Common myeloid progenitor, CD34-positive (primary cell): ENCODE measurements around the gene ZNF418.
"Not testable (repeated sequence)": the region's sequence is repeated elsewhere in the genome, so short reads cannot be mapped to it uniquely, and the experiment has no call there.

Experiments used
- CTCF ChIA-PET: fragments of 350-600 bp; sonication (Branson Sonifier 250); formaldehyde crosslinking; loops from one replicate; lab custom pipeline; 2021; ENCODE audit warnings: antibody characterized with exemption; lab: Charles Lee
- POLR2A ChIA-PET: fragments of 350-600 bp; sonication (Branson Sonifier 250); formaldehyde crosslinking; loops from one replicate; lab custom pipeline; 2021; ENCODE audit warnings: antibody characterized with exemption; lab: Charles Lee
- DNase-seq, 3 donors: peaks; one replicate each; pipeline versions ENCODE4 v3.0.0 to v3.0.0-alpha.2; 2013
- H3K27ac ChIP-seq, 2 experiments: 1 replicate in 1 of 2; 2 replicates in 1 of 2; pipeline ENCODE4 v1.7.0; 2013; ENCODE audit warnings: inconsistent platforms in 2 of 2, low read length in 2 of 2, mild to moderate bottlenecking in 2 of 2, low read depth in 1 of 2, moderate library complexity in 1 of 2; ENCODE audit not compliant: severe bottlenecking in 2 of 2, insufficient read depth in 1 of 2, poor library complexity in 1 of 2
- H3K27me3 ChIP-seq, 5 experiments: replicated peaks in 2 of 5; 1 replicate in 3 of 5; 2 replicates in 2 of 5; pipeline versions ENCODE4 v1.6.1 to v1.7.0; 2013; ENCODE audit warnings: low read length in 4 of 5, mild to moderate bottlenecking in 2 of 5, moderate library complexity in 2 of 5, inconsistent platforms in 1 of 5; ENCODE audit not compliant: insufficient read depth in 5 of 5, control insufficient read depth in 4 of 5
- H3K36me3 ChIP-seq, 4 experiments: 1 replicate in 2 of 4; 2 replicates in 2 of 4; pipeline versions ENCODE4 v1.6.1 to v1.7.0; 2013; ENCODE audit warnings: low read length in 3 of 4, control low read depth in 1 of 4, mild to moderate bottlenecking in 1 of 4; ENCODE audit not compliant: control insufficient read depth in 4 of 4, insufficient read depth in 4 of 4
- H3K4me1 ChIP-seq, 4 experiments: 1 replicate in 3 of 4; 2 replicates in 1 of 4; pipeline versions ENCODE4 v1.6.1 to v1.7.1; 2013; ENCODE audit warnings: low read length in 3 of 4, mild to moderate bottlenecking in 3 of 4, control low read depth in 1 of 4, inconsistent platforms in 1 of 4, moderate library complexity in 1 of 4; ENCODE audit not compliant: control insufficient read depth in 4 of 4, insufficient read depth in 4 of 4; ENCODE audit errors: control extremely low read depth in 1 of 4
- H3K4me3 ChIP-seq, 7 experiments: 1 replicate in 4 of 7; 2 replicates in 3 of 7; pipeline versions ENCODE4 v1.5.1 to v1.7.0; 2013; ENCODE audit warnings: mild to moderate bottlenecking in 7 of 7, low read length in 6 of 7, moderate library complexity in 6 of 7, inconsistent platforms in 2 of 7, low read depth in 2 of 7, control low read depth in 1 of 7; ENCODE audit not compliant: insufficient read depth in 4 of 7, control insufficient read depth in 1 of 7; ENCODE audit errors: extremely low read depth in 1 of 7
- H3K9me3 ChIP-seq, 5 experiments: 1 replicate in 4 of 5; 2 replicates in 1 of 5; pipeline versions ENCODE4 v1.6.1 to v1.7.1; 2013; ENCODE audit warnings: low read length in 4 of 5, mild to moderate bottlenecking in 2 of 5, inconsistent platforms in 1 of 5, low read depth in 1 of 5, moderate library complexity in 1 of 5; ENCODE audit not compliant: control insufficient read depth in 4 of 5, insufficient read depth in 2 of 5; ENCODE audit errors: control extremely low read depth in 1 of 5
- WGBS: methylation state at CpG from one replicate; pipeline ENCODE4 v1.1.5; 2013; ENCODE audit not compliant: insufficient coverage; 5-methylcytosine and 5-hydroxymethylcytosine counted together

The ZNF418 gene

GRCh38 chr19:57886046-57886445 lies 49.2 kb downstream of the ZNF418 start:
- CTCF ChIA-PET = no interaction called here
- Histone ChIP-seq H3K36me3 (peaks cover 10 to 36% (median 27%) of the 10 kb centered on the region in 4 experiments), H3K4me3 (peak overlapping the region in 1 of 7 experiments; percentile 2), H3K4me1 (peaks cover 5 to 14% (median 10%) of the 10 kb centered on the region in 4 experiments), H3K27ac (no peak overlapping the region), H3K9me3 (peaks cover 0 to 29% (median 14%) of the 10 kb centered on the region in 5 experiments), H3K27me3 (no peaks in the 10 kb centered on the region)
- POLR2A ChIA-PET = no interaction called here
- 100% methylated on average over 2 of the region's 3 CpGs for WGBS
- no peak for DNase-seq

DNA sequence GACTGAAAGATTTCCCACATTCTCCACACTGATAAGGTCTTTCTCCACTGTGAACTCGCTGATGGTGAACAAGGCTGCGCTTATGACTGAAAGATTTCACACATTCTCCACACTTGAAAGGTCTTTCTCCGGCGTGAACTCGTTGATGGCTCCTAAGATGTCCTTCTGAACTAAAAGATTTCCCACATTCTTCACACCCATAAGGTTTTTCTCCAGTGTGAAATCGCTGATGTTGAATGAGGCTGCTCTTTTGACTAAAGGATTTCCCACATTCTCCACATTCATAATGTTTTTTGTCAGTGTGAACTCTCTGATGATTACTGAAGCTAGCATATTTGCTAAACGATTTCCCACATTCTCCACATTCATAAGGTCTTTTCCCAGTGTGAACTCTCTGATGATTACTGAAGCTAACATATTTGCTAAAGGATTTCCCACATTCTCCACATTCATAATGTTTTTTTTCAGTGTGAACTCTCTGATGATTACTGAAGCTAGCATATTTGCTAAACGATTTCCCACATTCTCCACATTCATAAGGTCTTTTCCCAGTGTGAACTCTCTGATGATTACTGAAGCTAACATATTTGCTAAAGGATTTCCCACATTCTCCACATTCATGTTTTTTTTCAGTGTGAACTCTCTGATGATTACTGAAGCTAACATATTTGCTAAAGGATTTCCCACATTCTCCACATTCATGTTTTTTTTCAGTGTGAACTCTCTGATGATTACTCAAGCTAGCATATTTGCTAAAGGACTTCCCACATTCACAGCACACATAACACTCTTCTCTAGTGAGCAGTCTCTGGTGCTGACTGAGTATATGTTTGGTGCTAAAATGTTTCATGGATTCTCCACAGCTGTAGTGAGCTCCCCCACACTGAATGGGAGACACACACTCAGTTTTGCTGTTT lies 61.1 kb downstream of the ZNF418 start:
- DNase-seq = peak in 1 of 3 donors; percentile 43
- H3K27ac ChIP-seq, H3K4me3 ChIP-seq, H3K27me3 ChIP-seq, H3K4me1 ChIP-seq, POLR2A ChIA-PET, CTCF ChIA-PET: not testable (repeated sequence)
- 97% methylated on average over 6 of the region's 8 CpGs for WGBS
- H3K36me3 ChIP-seq = peaks cover 33 to 83% (median 52%) of the 10 kb centered on the region in 4 experiments
- peaks cover 6 to 77% (median 67%) of the 10 kb centered on the region in 5 experiments for H3K9me3 ChIP-seq

DNA sequence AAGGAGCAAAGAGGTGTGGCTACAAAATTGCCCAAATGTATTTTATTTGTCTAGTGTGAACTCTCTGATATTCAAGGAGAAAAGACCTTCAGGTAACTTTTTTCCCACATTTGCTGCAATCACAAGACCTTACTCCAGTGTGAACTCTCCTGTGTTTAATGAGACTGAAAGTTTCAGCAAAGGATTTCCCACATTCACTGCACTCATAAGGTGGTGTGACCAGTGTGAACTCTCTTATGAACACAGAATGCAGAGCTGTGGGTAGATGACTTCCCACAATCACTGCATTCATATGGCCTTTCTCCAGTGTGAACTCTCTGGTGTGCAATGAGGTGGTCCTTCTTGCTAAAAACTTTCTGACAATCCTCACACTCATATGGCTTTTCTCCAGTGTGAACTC lies 62.8 kb downstream of the ZNF418 start:
- Histone ChIP-seq H3K4me3 (no peak overlapping the region), H3K27ac (no peak overlapping the region), H3K9me3 (peaks cover 6 to 77% (median 65%) of the 10 kb centered on the region in 5 experiments), H3K36me3 (peaks cover 36 to 85% (median 53%) of the 10 kb centered on the region in 4 experiments), H3K4me1 (no peaks in the 10 kb centered on the region), H3K27me3 (no peaks in the 10 kb centered on the region)
- ChIA-PET POLR2A (no interaction called here), CTCF (no interaction called here)
- no peak for DNase-seq
